Right lobe of liver (tissue), 6 donors: ENCODE data around the gene ACTL9. TPM values are rescaled to one million over a fixed set of nuclear protein-coding genes. Genes with fewer than 3 reads are reported as not detected.
"Not testable (repeated sequence)": the region's sequence is repeated elsewhere in the genome, so short reads cannot be mapped to it uniquely, and the experiment has no call there.

Source experiments
- ATAC-seq, 4 donors: fragments of 200-7000 bp; cut with Tn5 transposase; one replicate each; pipeline ENCODE4 v1.9.1; 2020; ENCODE audit warnings: mild to moderate bottlenecking in 4 of 4, moderate library complexity in 4 of 4
- DNase-seq, 3 donors: peaks; one replicate each; pipeline ENCODE4 v3.0.0-alpha.2; 2020
- H3K27ac ChIP-seq, 3 donors: fragments of 200-600 bp; one replicate each; pipeline ENCODE4 v1.8.0; 2022
- H3K27me3 ChIP-seq, 2 donors: fragments of 200-600 bp; one replicate each; pipeline ENCODE4 v1.8.0; 2022
- H3K36me3 ChIP-seq, 4 donors: fragments of 200-600 bp; sonication (generic) in 1 of 4; one replicate each; pipeline versions ENCODE4 v1.5.1 to v1.8.0; 2017 to 2022; ENCODE audit warnings: control low read depth in 1 of 4
- H3K4me1 ChIP-seq, 4 donors: fragments of 200-600 bp; sonication (generic) in 1 of 4; one replicate each; pipeline versions ENCODE4 v1.5.1 to v1.8.0; 2017 to 2022; ENCODE audit warnings: control low read depth in 1 of 4
- H3K4me3 ChIP-seq, 3 donors: fragments of 200-600 bp; one replicate each; pipeline ENCODE4 v1.8.0; 2022
- H3K9me3 ChIP-seq, 4 donors: fragments of 200-600 bp; sonication (generic) in 1 of 4; one replicate each; pipeline versions ENCODE4 v1.5.1 to v1.8.0; 2017 to 2022; ENCODE audit warnings: control low read depth in 1 of 4
- POLR2A ChIP-seq: fragments of 450-650 bp; IDR thresholded peaks from one replicate; pipeline ENCODE4 v1.6.1; 2017; ENCODE audit warnings: antibody characterized with exemption, mild to moderate bottlenecking
- WGBS: methylation state at CpG from one replicate; pipeline ENCODE4 v1.1.6; 2018; ENCODE audit warnings: low coverage, low lambda C conversion rate; ENCODE audit not compliant: insufficient coverage; ENCODE audit errors: missing lambda C conversion rate; 5-methylcytosine and 5-hydroxymethylcytosine counted together
- intact Hi-C, 2 donors: fragments of 100-400 bp; cut with DNase I; formaldehyde crosslinking; loops; one replicate each; pipeline versions ENCODE4 v1.11.2 to v1.14.1; 2022
- long read RNA-seq: library from polyadenylated mRNA; unstranded; transcript quantifications from one replicate; pipeline ENCODE4 v2.0.0, GENCODE V29; 2019
- total RNA-seq, 6 experiments: library from RNA; depleted of rRNA in 2 of 6; stranded (reverse); fragments of >200 nt in 2 of 6; fragmentation: NEBNext Ultra II Directional in 3 of 6; extraction: Animal tissue kit (Norgen Biotek cat#: 25700) in 3 of 6; gene quantifications; one replicate each; pipeline versions ENCODE4 v1.1.0 to v1.2.4, GENCODE V29; 2016 to 2023
- TF ChIP-seq, protein P1 (sequence below), 4 donors: fragments of 200-600 bp in 3 of 4; fragments of 450-650 bp in 1 of 4; IDR thresholded peaks; one replicate each; pipeline versions ENCODE4 v1.5.1 to v1.8.0; 2016 to 2022; ENCODE audit warnings: antibody characterized with exemption in 4 of 4, mild to moderate bottlenecking in 2 of 4
- donor health status: DM: no; HTN: yes; CAD: no.
- donor health status: DM: no; HTN: no; CAD: no.
- donor health status: DM: no; HTN: no; CAD: no.
- donor health status: DM: no; HTN: yes; CAD: no.
- donor health status: DM: no; HTN: yes; CAD: no.

ACTL9 gene, protein sequence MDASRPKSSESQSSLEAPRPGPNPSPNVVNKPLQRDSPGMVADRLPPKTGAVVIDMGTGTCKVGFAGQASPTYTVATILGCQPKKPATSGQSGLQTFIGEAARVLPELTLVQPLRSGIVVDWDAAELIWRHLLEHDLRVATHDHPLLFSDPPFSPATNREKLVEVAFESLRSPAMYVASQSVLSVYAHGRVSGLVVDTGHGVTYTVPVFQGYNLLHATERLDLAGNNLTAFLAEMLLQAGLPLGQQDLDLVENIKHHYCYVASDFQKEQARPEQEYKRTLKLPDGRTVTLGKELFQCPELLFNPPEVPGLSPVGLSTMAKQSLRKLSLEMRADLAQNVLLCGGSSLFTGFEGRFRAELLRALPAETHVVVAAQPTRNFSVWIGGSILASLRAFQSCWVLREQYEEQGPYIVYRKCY
- total RNA-seq: not detected
- long read RNA-seq: 0 reads

DNA sequence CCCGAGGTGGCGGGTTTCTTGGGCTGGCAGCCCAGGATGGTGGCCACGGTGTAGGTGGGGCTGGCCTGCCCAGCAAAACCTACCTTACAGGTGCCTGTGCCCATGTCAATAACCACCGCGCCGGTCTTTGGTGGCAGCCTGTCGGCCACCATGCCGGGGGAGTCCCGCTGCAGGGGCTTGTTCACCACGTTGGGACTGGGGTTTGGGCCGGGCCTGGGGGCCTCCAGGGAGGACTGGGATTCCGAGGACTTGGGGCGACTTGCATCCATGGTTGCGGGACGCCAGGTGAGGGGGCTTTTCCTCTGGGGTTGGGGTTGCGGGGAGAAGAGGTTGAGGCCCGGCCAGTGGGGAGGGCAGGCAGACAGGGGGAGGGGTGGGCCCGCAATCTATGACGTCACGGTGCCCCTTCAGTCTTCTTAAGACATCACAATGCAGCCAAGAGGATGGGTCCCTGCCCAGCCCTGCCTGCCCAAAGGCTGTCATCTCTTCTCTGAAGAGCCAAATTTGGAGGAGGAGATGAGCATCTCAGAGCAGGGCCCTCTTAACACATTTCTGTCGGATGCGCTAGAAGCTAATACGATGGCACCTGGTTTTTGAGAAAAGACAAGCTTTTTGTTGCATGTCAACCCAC, at the start of gene ACTL9:
ACTL9 (minus strand) TSS at position 363 of the 631 bp plus-strand sequence; CDS start at position 269, 94 bp downstream.
- ATAC-seq (no peak), DNase-seq (no peak)
- Histone ChIP-seq H3K27ac (no peak within 1 kb of the TSS), H3K9me3 (no peaks in the 10 kb centered on the region), H3K4me3 (no peak within 1 kb of the TSS), H3K36me3 (no peaks in the 10 kb centered on the region), H3K27me3 (no peaks in the 10 kb centered on the region), H3K4me1 (no peaks in the 10 kb centered on the region)
- WGBS: 63% methylated on average over 11 of the region's 23 CpGs
- intact Hi-C loops: no loop called here
- TF ChIP-seq, protein P1, sequence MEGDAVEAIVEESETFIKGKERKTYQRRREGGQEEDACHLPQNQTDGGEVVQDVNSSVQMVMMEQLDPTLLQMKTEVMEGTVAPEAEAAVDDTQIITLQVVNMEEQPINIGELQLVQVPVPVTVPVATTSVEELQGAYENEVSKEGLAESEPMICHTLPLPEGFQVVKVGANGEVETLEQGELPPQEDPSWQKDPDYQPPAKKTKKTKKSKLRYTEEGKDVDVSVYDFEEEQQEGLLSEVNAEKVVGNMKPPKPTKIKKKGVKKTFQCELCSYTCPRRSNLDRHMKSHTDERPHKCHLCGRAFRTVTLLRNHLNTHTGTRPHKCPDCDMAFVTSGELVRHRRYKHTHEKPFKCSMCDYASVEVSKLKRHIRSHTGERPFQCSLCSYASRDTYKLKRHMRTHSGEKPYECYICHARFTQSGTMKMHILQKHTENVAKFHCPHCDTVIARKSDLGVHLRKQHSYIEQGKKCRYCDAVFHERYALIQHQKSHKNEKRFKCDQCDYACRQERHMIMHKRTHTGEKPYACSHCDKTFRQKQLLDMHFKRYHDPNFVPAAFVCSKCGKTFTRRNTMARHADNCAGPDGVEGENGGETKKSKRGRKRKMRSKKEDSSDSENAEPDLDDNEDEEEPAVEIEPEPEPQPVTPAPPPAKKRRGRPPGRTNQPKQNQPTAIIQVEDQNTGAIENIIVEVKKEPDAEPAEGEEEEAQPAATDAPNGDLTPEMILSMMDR (IDR thresholded peaks at IDR 0.05): no peak
- TF ChIP-seq POLR2A: no peak

DNA sequence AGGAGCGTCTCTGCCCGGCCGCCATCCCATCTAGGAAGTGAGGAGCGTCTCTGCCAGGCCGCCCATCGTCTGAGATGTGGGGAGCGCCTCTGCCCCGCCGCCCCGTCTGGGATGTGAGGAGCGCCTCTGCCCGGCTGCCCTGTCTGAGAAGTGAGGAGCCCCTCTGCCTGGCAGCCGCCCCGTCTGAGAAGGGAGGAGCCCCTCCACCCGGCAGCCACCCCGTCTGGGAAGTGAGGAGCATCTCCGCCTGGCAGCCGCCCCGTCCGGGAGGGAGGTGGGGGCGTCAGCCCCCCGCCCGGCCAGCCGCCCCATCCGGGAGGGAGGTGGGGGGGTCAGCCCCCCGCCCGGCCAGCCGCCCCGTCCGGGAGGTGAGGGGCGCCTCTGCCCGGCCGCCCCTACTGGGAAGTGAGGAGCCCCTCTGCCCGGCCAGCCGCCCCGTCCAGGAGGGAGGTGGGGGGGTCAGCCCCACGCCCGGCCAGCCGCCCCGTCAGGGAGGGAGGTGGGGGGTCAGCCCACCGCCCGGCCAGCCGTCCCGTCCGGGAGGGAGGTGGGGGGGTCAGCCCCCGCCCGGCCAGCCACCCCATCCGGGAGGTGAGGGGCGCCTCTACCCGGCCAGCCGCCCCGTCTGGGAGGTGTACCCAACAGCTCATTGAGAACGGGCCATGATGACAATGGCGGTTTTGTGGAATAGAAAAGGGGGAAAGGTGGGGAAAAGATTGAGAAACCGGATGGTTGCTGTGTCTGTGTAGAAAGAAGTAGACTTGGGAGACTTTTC, 40.9 kb upstream of the ACTL9 start:
- WGBS: 58% methylated on average over 2 of the region's 55 CpGs
- H3K36me3 ChIP-seq, H3K9me3 ChIP-seq, intact Hi-C loops, H3K27me3 ChIP-seq, H3K4me3 ChIP-seq, H3K27ac ChIP-seq, DNase-seq, ATAC-seq, H3K4me1 ChIP-seq: not testable (repeated sequence)

DNA sequence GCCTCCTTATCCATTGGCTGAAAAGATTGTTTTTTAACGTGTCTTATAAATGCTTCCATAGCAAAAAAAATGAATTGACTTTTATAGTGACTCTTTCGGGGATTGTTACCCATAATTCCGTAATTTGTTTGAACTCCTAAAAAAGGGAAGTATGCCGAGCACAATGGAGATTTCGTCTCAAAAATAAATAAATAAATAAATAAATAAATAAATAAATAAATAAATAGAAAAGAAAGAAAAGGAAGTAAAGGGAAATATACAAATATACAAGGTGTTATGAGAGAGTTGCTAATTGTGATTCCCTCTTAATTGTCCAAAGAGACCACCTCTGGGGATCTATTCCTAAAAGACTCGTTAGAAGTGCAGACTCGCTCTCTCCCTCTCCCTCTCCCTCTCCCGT, 39.8 kb upstream of the ACTL9 start:
- Histone ChIP-seq H3K4me1 (no peaks in the 10 kb centered on the region), H3K9me3 (no peaks in the 10 kb centered on the region), H3K4me3 (no peak overlapping the region), H3K36me3 (no peaks in the 10 kb centered on the region), H3K27ac (no peak overlapping the region), H3K27me3 (no peaks in the 10 kb centered on the region)
- DNase-seq: no peak
- TF ChIP-seq, protein P1 (IDR thresholded peaks at IDR 0.05): no peak
- TF ChIP-seq POLR2A: no peak
- 60% methylated on average over 8 of the region's 8 CpGs for WGBS
- intact Hi-C loops: no loop called here
- ATAC-seq: no peak

DNA sequence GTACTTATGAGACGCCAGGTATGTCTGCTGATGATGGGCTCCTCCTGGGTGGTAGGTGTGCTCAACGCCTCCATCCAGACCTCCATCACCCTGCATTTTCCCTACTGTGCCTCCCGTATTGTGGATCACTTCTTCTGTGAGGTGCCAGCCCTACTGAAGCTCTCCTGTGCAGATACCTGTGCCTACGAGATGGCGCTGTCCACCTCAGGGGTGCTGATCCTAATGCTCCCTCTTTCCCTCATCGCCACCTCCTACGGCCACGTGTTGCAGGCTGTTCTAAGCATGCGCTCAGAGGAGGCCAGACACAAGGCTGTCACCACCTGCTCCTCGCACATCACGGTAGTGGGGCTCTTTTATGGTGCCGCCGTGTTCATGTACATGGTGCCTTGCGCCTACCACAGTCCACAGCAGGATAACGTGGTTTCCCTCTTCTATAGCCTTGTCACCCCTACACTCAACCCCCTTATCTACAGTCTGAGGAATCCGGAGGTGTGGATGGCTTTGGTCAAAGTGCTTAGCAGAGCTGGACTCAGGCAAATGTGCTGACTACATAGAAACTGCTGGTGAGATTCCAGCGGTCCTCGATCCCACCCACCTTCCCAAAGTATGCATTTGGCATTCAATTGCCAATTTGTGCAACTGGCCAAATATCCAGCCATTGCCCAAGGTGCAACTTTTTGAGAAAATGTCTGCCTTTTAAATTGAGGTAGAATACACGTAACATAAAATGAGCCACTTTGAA, 33.0 kb upstream of the ACTL9 start:
- Histone ChIP-seq H3K27ac (no peak overlapping the region), H3K4me1 (no peaks in the 10 kb centered on the region), H3K4me3 (no peak overlapping the region), H3K9me3 (no peaks in the 10 kb centered on the region), H3K36me3 (no peaks in the 10 kb centered on the region), H3K27me3 (no peaks in the 10 kb centered on the region)
- WGBS: 40% methylated on average over 9 of the region's 19 CpGs
- DNase-seq (no peak), ATAC-seq (no peak)
- TF ChIP-seq, protein P1 (IDR thresholded peaks at IDR 0.05): no peak
- no peak for TF ChIP-seq POLR2A
- intact Hi-C loops: no loop called here
